HepG2 (cell line): ENCODE data around the gene CAMK2D. TPM values are rescaled to one million over a fixed set of nuclear protein-coding genes. Genes with fewer than 3 reads are reported as not detected.

Source experiments
- ATAC-seq: fragments of 200-7000 bp; cut with Tn5 transposase; 3 replicates; pipeline ENCODE4 v1.9.1; 2020; ENCODE audit warnings: mild to moderate bottlenecking, moderate library complexity
- BruUV-seq: library from RNA; stranded (reverse); fragments of 400-500 nt; replicated peaks from 2 replicates; lab custom pipeline; 2021; lab: Mats Ljungman, UMichigan
- CTCF ChIA-PET: fragments of 300-600 bp; formaldehyde crosslinking; extraction: SDS; loops from one replicate; lab custom pipeline; 2021; ENCODE audit warnings: low total read pairs, inconsistent platforms, low intra/inter-chr PET ratio; lab: Yijun Ruan, JAX
- POLR2A ChIA-PET: fragments of 350-600 bp; sonication (Branson Sonifier 250); formaldehyde crosslinking; loops from one replicate; lab custom pipeline; 2020; ENCODE audit warnings: antibody characterized with exemption, inconsistent platforms; lab: Yijun Ruan, JAX
- DNase-seq: peaks from one replicate; pipeline ENCODE4 v3.0.0-alpha.2; 2015; ENCODE audit warnings: low spot score
- FAIRE-seq: peaks from 3 replicates; lab custom pipeline; 2011; peaks lifted over from hg19 to GRCh38; lab: Jason Lieb, UNC
- H2AFZ ChIP-seq: one replicate; pipeline ENCODE4 v1.6.1; 2011; ENCODE audit warnings: low read length, inconsistent platforms
- H3K27ac ChIP-seq: fragments of 300-600 bp; 3 replicates; pipeline ENCODE4 v1.8.0; 2011; ENCODE audit warnings: mixed run types, mild to moderate bottlenecking, mixed read lengths, low read length, inconsistent platforms; ENCODE audit not compliant: insufficient read depth; ENCODE audit errors: extremely low read length
- H3K27me3 ChIP-seq, 2 experiments: fragments of 200-600 bp in 1 of 2; 2 replicates in 1 of 2; 3 replicates in 1 of 2; pipeline versions ENCODE4 v1.6.0 to v1.8.0; 2011; ENCODE audit warnings: low read length in 2 of 2, mild to moderate bottlenecking in 2 of 2, moderate library complexity in 2 of 2, inconsistent platforms in 1 of 2; ENCODE audit not compliant: insufficient read depth in 2 of 2, control insufficient read depth in 1 of 2
- H3K36me3 ChIP-seq, 2 experiments: fragments of 200-600 bp in 1 of 2; replicated peaks in 1 of 2; 2 replicates in 1 of 2; 3 replicates in 1 of 2; pipeline versions ENCODE4 v1.5.1 to v1.8.0; 2011; ENCODE audit warnings: low read length in 2 of 2, inconsistent platforms in 1 of 2; ENCODE audit not compliant: insufficient read depth in 2 of 2, control insufficient read depth in 1 of 2
- H3K4me1 ChIP-seq: 2 replicates; pipeline ENCODE4 v1.5.1; 2012; ENCODE audit warnings: low read length, inconsistent platforms; ENCODE audit not compliant: insufficient read depth
- H3K4me2 ChIP-seq: 2 replicates; pipeline ENCODE4 v1.6.0; 2011; ENCODE audit warnings: low read depth, low read length, inconsistent platforms
- H3K4me3 ChIP-seq, 3 experiments: fragments of 200-600 bp in 1 of 3; sonication (generic), shearing (Covaris generic) in 1 of 3; replicated peaks in 1 of 3; 2 replicates each; pipeline ENCODE4 v1.5.1; 2011 to 2016; ENCODE audit warnings: low read length in 3 of 3, inconsistent platforms in 2 of 3, low read depth in 2 of 3, mild to moderate bottlenecking in 2 of 3, control low read depth in 1 of 3, mixed read lengths in 1 of 3; ENCODE audit not compliant: insufficient read depth in 1 of 3
- H3K79me2 ChIP-seq: one replicate; pipeline ENCODE4 v1.6.1; 2011; ENCODE audit warnings: low read length, inconsistent platforms; ENCODE audit not compliant: insufficient read depth
- H3K9ac ChIP-seq: 2 replicates; pipeline ENCODE4 v1.6.0; 2011; ENCODE audit warnings: mild to moderate bottlenecking, low read depth, low read length, inconsistent platforms; ENCODE audit not compliant: insufficient read depth
- H3K9me3 ChIP-seq: 2 replicates; pipeline ENCODE4 v1.5.1; 2012; ENCODE audit warnings: mild to moderate bottlenecking, low read length
- H4K20me1 ChIP-seq: 2 replicates; pipeline ENCODE4 v1.6.0; 2011; ENCODE audit warnings: inconsistent platforms, mild to moderate bottlenecking, low read length, moderate library complexity; ENCODE audit not compliant: insufficient read depth
- ASH2L ChIP-seq: fragments of 300-600, 200-600 bp; sonication (generic); IDR thresholded peaks from 2 replicates; pipeline ENCODE4 v1.7.0; 2017; ENCODE audit warnings: low read depth, mild to moderate bottlenecking, moderate library complexity, mixed read lengths, low read length; ENCODE audit not compliant: insufficient read length
- FIP1L1 ChIP-seq: fragments of 200-400 bp; formaldehyde crosslinking; IDR thresholded peaks from 2 replicates; pipeline ENCODE4 v1.6.1; 2018; ENCODE audit warnings: low read depth, mild to moderate bottlenecking, low read length, moderate library complexity, borderline replicate concordance; ENCODE audit not compliant: insufficient read depth
- FOXO1 ChIP-seq: sonication (generic); formaldehyde crosslinking; IDR thresholded peaks from 2 replicates; pipeline ENCODE4 v1.4.0; 2020; ENCODE audit warnings: missing genetic modification reagents
- GABPB1 ChIP-seq: IDR thresholded peaks from 2 replicates; pipeline ENCODE4 v1.6.1; 2016; ENCODE audit warnings: mild to moderate bottlenecking, missing genetic modification reagents, moderate library complexity, missing compliant biosample characterization
- GATAD2A ChIP-seq: IDR thresholded peaks from 2 replicates; pipeline ENCODE4 v1.6.1; 2016
- GTF2F1 ChIP-seq: fragments of 150-350 bp; IDR thresholded peaks from 2 replicates; pipeline ENCODE4 v1.6.1; 2014; ENCODE audit warnings: low read length
- KDM4B ChIP-seq: sonication (generic); formaldehyde crosslinking; IDR thresholded peaks from 2 replicates; pipeline ENCODE4 v1.4.0; 2020; ENCODE audit warnings: missing genetic modification reagents
- RBM39 ChIP-seq: fragments of 200-400 bp; formaldehyde crosslinking; IDR thresholded peaks from one replicate; pipeline ENCODE4 v1.6.1; 2018; ENCODE audit warnings: antibody characterized with exemption, mild to moderate bottlenecking, low read depth, low read length; ENCODE audit not compliant: poor library complexity, severe bottlenecking
- RXRB ChIP-seq: IDR thresholded peaks from 2 replicates; pipeline ENCODE4 v1.6.1; 2016; ENCODE audit warnings: borderline replicate concordance, missing genetic modification reagents, missing compliant biosample characterization
- SIX1 ChIP-seq: sonication (generic); formaldehyde crosslinking; IDR thresholded peaks from 2 replicates; pipeline ENCODE4 v1.4.0; 2020; ENCODE audit warnings: missing genetic modification reagents, borderline replicate concordance
- TOE1 ChIP-seq: sonication (generic); formaldehyde crosslinking; IDR thresholded peaks from 2 replicates; pipeline ENCODE4 v1.4.0; 2020; ENCODE audit warnings: mild to moderate bottlenecking, missing genetic modification reagents
- ZBTB7A ChIP-seq: sonication (generic); formaldehyde crosslinking; IDR thresholded peaks from 2 replicates; pipeline ENCODE4 v1.8.0; 2022; ENCODE audit warnings: mild to moderate bottlenecking, missing genetic modification reagents
- ZFY ChIP-seq: sonication (generic); formaldehyde crosslinking; IDR thresholded peaks from 2 replicates; pipeline ENCODE4 v1.4.0; 2020; ENCODE audit warnings: missing genetic modification reagents
- ZKSCAN8 ChIP-seq: IDR thresholded peaks from 2 replicates; pipeline ENCODE4 v1.6.1; 2016; ENCODE audit warnings: borderline replicate concordance, missing genetic modification reagents, missing compliant biosample characterization
- ZMYM4 ChIP-seq: sonication (generic); formaldehyde crosslinking; IDR thresholded peaks from 2 replicates; pipeline ENCODE4 v1.8.1; 2023; ENCODE audit warnings: mild to moderate bottlenecking, missing genetic modification reagents
- ZNF235 ChIP-seq: sonication (generic); formaldehyde crosslinking; IDR thresholded peaks from 2 replicates; pipeline ENCODE4 v1.8.1; 2023; ENCODE audit warnings: mild to moderate bottlenecking, missing genetic modification reagents, borderline replicate concordance
- ZNF317 ChIP-seq: sonication (generic); formaldehyde crosslinking; IDR thresholded peaks from 2 replicates; pipeline ENCODE4 v1.5.0; 2020; ENCODE audit warnings: mild to moderate bottlenecking, missing genetic modification reagents
- WGBS: methylation state at CpG from one replicate; pipeline ENCODE4 v1.1.6; 2017; ENCODE audit warnings: low lambda C conversion rate; 5-methylcytosine and 5-hydroxymethylcytosine counted together
- in situ Hi-C: cut with HindIII; loops from 2 replicates; pipeline ENCODE4 v1.10.0; 2017; ENCODE audit warnings: low pct_unique_long_range_greater_than_20kb; ENCODE audit not compliant: extremely low pct_ligation_motif_present
- intact Hi-C: fragments of 100-400 bp; cut with micrococcal nuclease; formaldehyde crosslinking; loops from one replicate; pipeline ENCODE4 v1.10.0; 2022; ENCODE audit not compliant: unreplicated experiment
- polyA plus RNA-seq, 8 experiments: library from polyadenylated mRNA; depleted of rRNA in 3 of 8; stranded (reverse) in 7 of 8; unstranded in 1 of 8; fragments of >200 nt; fragmentation: Illumina TruSeq in 4 of 8; extraction: Trizol in 4 of 8; gene quantifications; 2 replicates each; pipeline versions ENCODE4 v1.2.1 to v1.2.3, GENCODE V29; 2011 to 2016; ENCODE audit warnings: low read depth in 4 of 8, missing spikeins in 1 of 8, mixed read lengths in 1 of 8; ENCODE audit not compliant: insufficient read depth in 1 of 8
- total RNA-seq, 5 experiments: library from RNA; depleted of rRNA; stranded (reverse); fragments of >200 nt; fragmentation: Illumina TruSeq; extraction: Trizol; gene quantifications; 2 replicates each; pipeline ENCODE4 v1.2.3, GENCODE V29; 2016; ENCODE audit warnings: low read depth in 1 of 5
- TF ChIP-seq, protein P1 (sequence below): IDR thresholded peaks from 2 replicates; pipeline ENCODE4 v1.6.1; 2016; ENCODE audit warnings: low read depth, borderline replicate concordance

The CAMK2D gene
- total and polyA plus RNA-seq, 2 of the 13 experiments (the other 11 are each of a cell fraction or from before 2014, with no cell fraction given): 18.0 to 65.4 TPM

DNA sequence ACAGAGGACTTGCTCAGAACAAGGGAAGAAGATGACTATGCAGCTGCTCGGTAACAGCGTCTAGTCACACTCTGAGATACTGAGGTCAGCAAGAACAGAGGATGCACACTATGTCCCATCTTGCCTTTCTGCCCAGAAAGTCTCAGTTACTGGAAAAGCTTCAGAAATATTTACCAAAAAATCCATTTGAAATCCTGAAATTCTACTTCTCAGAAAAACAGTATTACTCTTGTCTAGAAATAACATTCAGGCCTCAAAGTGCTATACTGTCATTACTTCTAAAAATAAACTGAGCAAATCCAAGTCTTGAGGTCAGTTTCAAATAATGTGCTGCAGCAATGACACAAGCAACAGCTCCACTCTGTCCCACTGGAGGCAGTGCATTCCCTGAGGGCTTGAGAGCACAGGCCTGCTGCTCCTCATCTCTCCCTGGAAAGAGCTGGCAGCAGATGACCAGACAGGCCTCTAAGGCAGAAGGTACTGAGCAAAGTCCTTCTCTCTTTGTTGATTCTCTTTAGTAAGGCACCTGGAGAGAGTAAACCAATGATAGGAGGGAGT is 76.9 kb downstream of the CAMK2D start (continued):
- TF ChIP-seq GABPB1 (CRISPR knock-in tag) (no peak), ZMYM4 (CRISPR knock-in tag) (peak; percentile 93), RBM39 (no peak), ZNF235 (CRISPR knock-in tag) (no peak), RXRB (peak; percentile 43; the same call in 1 of the 2 replicates), ZFY (CRISPR knock-in tag) (peak; percentile 59; the same call in 1 of the 2 replicates), GTF2F1 (no peak), GATAD2A (CRISPR knock-in tag) (peak; percentile 62), ZKSCAN8 (no peak)
- TF ChIP-seq, protein P1, sequence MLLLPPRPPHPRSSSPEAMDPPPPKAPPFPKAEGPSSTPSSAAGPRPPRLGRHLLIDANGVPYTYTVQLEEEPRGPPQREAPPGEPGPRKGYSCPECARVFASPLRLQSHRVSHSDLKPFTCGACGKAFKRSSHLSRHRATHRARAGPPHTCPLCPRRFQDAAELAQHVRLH: no peak

DNA sequence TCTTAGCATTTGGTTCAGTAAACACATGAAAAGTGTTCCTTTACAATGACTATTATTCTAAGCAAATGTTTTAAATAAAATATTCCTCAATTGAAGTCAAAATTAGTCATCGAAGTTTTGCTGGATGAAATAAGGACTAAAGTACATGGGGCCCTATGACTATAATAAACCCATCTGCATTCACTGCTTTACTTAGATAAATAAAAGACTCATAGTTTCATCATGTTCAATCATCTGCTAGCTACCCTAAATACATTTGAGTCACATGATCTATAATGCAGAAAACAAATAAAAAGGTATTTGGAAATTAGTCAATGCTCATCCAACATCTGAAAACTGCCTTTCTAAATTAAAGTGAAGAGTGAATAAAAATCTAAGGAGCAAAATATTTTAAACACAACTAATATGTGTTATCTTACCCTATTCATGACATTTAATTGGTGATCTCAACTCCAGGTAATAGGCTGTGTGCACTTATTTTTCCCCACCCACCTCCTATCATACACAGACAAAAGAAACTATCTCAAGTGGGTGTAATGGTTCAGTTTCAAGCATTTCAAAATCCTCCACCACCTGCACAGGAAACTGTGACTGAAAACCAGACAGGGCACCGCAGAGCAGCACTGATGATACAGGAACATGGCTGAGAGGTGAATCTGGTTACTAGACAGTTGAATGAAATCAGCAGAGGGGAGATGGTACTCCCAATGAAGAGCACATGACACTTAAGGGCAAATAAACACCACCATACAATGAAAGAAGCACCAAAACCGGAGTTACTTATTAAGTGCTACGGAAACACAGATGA is 78.6 kb downstream of the CAMK2D start:
- Histone ChIP-seq H3K9me3 (peaks cover 10% of the 10 kb centered on the region; the same call in 1 of the 2 replicates), H3K9ac (no peak overlapping the region), H4K20me1 (no peaks in the 10 kb centered on the region; the same call in 1 of the 2 replicates), H3K4me3 (no peak overlapping the region), H3K4me1 (peaks cover 42% of the 10 kb centered on the region), H3K27me3 (no peaks in the 10 kb centered on the region), H3K27ac (no peak overlapping the region), H3K36me3 (peaks cover 0 to 1% of the 10 kb centered on the region in 2 experiments; a peak in 1 of 5 replicates), H3K79me2 (peaks cover 2% of the 10 kb centered on the region), H2AFZ (no peak overlapping the region), H3K4me2 (no peak overlapping the region)
- TF ChIP-seq TOE1 (no peak), ASH2L (no peak), SIX1 (CRISPR knock-in tag) (no peak), ZBTB7A (CRISPR knock-in tag) (no peak), FOXO1 (CRISPR knock-in tag) (no peak), ZNF317 (CRISPR knock-in tag) (0 out of 2 replicates have a peak, but pooled peaks have one; percentile 23), KDM4B (CRISPR knock-in tag) (no peak), FIP1L1 (no peak)
- no peak for ATAC-seq
- DNase-seq: no peak
- CTCF ChIA-PET: interaction anchor here (1.4 kb wide), 1 partner anchor 135 kb away, joined by 4 read pairs; no protein-coding TSS in a partner anchor
- intact Hi-C loops (loop anchor here (5.0 kb wide), 1 partner anchor 41 kb away; no protein-coding TSS in a partner anchor), in situ Hi-C loops (no loop called here)
- POLR2A ChIA-PET: no interaction called here
- BruUV-seq: no TSS peak
- 97% methylated on average over 4 of the region's 4 CpGs for WGBS
- FAIRE-seq: no peak
